ENCODE data around the gene DISP3. TPM values are rescaled to one million over a fixed set of nuclear protein-coding genes. Genes with fewer than 3 reads are reported as not detected.

DISP3 gene
- total and polyA plus RNA-seq, 2 experiments from 2014 or later: not detected

GRCh38 chr1:11567244-11568065 is 88.5 kb downstream of the DISP3 start:
- Histone ChIP-seq H3K36me3 (ENCODE audit: low read depth) (no peaks in the 10 kb centered on the region), H3K9me3 (ENCODE audit: low read depth) (no peaks in the 10 kb centered on the region), H3K27ac (no peak overlapping the region), H3K4me2 (ENCODE audit: unreplicated experiment) (no peak overlapping the region), H3F3A (ENCODE audit: insufficient read depth) (no peaks in the 10 kb centered on the region), H2AFZ (no peak overlapping the region), H3K9ac (no peak overlapping the region), H3K4me3 (no peak overlapping the region), H3K79me2 (ENCODE audit: insufficient read depth) (no peaks in the 10 kb centered on the region), H3K4me1 (ENCODE audit: insufficient read depth) (no peaks in the 10 kb centered on the region), H3K9me2 (ENCODE audit: insufficient read depth) (no peaks in the 10 kb centered on the region), H3K27me3 (replicated peaks; ENCODE audit: insufficient read depth) (peaks cover 14% of the 10 kb centered on the region), H4K20me1 (ENCODE audit: insufficient read depth) (no peaks in the 10 kb centered on the region)
- 66% methylated on average over 11 of the region's 11 CpGs for WGBS, 2 experiments (ENCODE audit: low coverage in 1 of 2, low lambda C conversion rate in 2 of 2, missing lambda C conversion rate in 2 of 2)
- DNase-seq: no peak
- in situ Hi-C loops (cut with MboI): no loop called here
- TF ChIP-seq EZH2phosphoT487 (IDR thresholded peaks at IDR 0.05; ENCODE audit: insufficient read depth, low read depth) (no peak), EZH2 (IDR thresholded peaks at IDR 0.05; ENCODE audit: insufficient read depth, poor library complexity, severe bottlenecking) (no peak)

DNA sequence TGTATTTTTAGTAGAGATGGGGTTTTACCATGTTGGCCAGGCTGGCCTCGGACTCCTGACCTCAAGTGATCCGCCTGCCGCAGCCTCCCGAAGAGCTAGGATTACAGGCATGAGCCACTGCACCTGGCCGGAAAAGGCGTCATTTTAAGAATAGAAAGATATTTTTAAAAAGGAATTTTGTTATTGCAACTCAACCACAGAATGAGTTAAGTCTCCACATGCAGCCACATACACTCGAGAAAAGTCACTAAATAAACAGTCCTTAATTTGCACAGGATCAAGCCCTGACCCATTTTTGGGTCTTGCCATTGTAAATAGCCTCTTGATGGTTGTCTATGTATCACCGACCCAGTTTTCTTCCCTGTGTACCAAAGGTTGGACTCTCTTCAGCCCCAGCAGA is 89.7 kb downstream of the DISP3 start:
- DNase-seq: no peak
- H3K4me2 ChIP-seq (ENCODE audit: unreplicated experiment): no peak overlapping the region
- 52 to 60% methylated on average over 8 of the region's 8 CpGs for WGBS, 2 experiments (ENCODE audit: low coverage in 1 of 2, low lambda C conversion rate in 2 of 2, missing lambda C conversion rate in 2 of 2)

GRCh38 chr1:11569551-11569950 is 90.6 kb downstream of the DISP3 start:
- Histone ChIP-seq H4K20me1 (ENCODE audit: insufficient read depth) (no peaks in the 10 kb centered on the region), H3K27me3 (replicated peaks; ENCODE audit: insufficient read depth) (peaks cover 14% of the 10 kb centered on the region), H3K79me2 (ENCODE audit: insufficient read depth) (no peaks in the 10 kb centered on the region), H3K4me2 (ENCODE audit: unreplicated experiment) (no peak overlapping the region), H3K4me3 (no peak overlapping the region), H2AFZ (no peak overlapping the region), H3K36me3 (ENCODE audit: low read depth) (no peaks in the 10 kb centered on the region), H3K9me3 (ENCODE audit: low read depth) (no peaks in the 10 kb centered on the region), H3K27ac (no peak overlapping the region), H3K4me1 (ENCODE audit: insufficient read depth) (no peaks in the 10 kb centered on the region), H3F3A (ENCODE audit: insufficient read depth) (no peaks in the 10 kb centered on the region), H3K9me2 (ENCODE audit: insufficient read depth) (no peaks in the 10 kb centered on the region), H3K9ac (no peak overlapping the region)
- TF ChIP-seq EZH2 (IDR thresholded peaks at IDR 0.05; ENCODE audit: insufficient read depth, poor library complexity, severe bottlenecking) (no peak), EZH2phosphoT487 (IDR thresholded peaks at IDR 0.05; ENCODE audit: insufficient read depth, low read depth) (no peak)
- in situ Hi-C loops (cut with MboI): no loop called here
- WGBS, 2 experiments (ENCODE audit: low coverage in 1 of 2, low lambda C conversion rate in 2 of 2, missing lambda C conversion rate in 2 of 2): 51 to 57% methylated on average over 14 of the region's 14 CpGs
- no peak for DNase-seq

More for the DNA sequence above, 89.7 kb downstream of the DISP3 start:
- Histone ChIP-seq H3K9ac (no peak overlapping the region), H3K79me2 (ENCODE audit: insufficient read depth) (no peaks in the 10 kb centered on the region), H3F3A (ENCODE audit: insufficient read depth) (no peaks in the 10 kb centered on the region), H4K20me1 (ENCODE audit: insufficient read depth) (no peaks in the 10 kb centered on the region), H2AFZ (no peak overlapping the region), H3K27me3 (replicated peaks; ENCODE audit: insufficient read depth) (peaks cover 14% of the 10 kb centered on the region), H3K4me3 (no peak overlapping the region), H3K9me2 (ENCODE audit: insufficient read depth) (no peaks in the 10 kb centered on the region), H3K9me3 (ENCODE audit: low read depth) (no peaks in the 10 kb centered on the region), H3K4me1 (ENCODE audit: insufficient read depth) (no peaks in the 10 kb centered on the region), H3K36me3 (ENCODE audit: low read depth) (no peaks in the 10 kb centered on the region), H3K27ac (no peak overlapping the region)
- TF ChIP-seq EZH2phosphoT487 (IDR thresholded peaks at IDR 0.05; ENCODE audit: insufficient read depth, low read depth): no peak
- TF ChIP-seq EZH2 (IDR thresholded peaks at IDR 0.05; ENCODE audit: insufficient read depth, poor library complexity, severe bottlenecking): no peak
- in situ Hi-C loops (cut with MboI): no loop called here

GRCh38 chr1:11569954-11570353 is 91.0 kb downstream of the DISP3 start:
- H3K9me2 ChIP-seq (ENCODE audit: insufficient read depth): no peaks in the 10 kb centered on the region
- no peaks in the 10 kb centered on the region for H4K20me1 ChIP-seq (ENCODE audit: insufficient read depth)
- H3F3A ChIP-seq (ENCODE audit: insufficient read depth): no peaks in the 10 kb centered on the region
- no peaks in the 10 kb centered on the region for H3K36me3 ChIP-seq (ENCODE audit: low read depth)
- no peak overlapping the region for H3K4me2 ChIP-seq (ENCODE audit: unreplicated experiment)
- H3K4me1 ChIP-seq (ENCODE audit: insufficient read depth): no peaks in the 10 kb centered on the region
- H3K27me3 ChIP-seq (replicated peaks; ENCODE audit: insufficient read depth): peaks cover 14% of the 10 kb centered on the region
- H3K9me3 ChIP-seq (ENCODE audit: low read depth): no peaks in the 10 kb centered on the region
- no peak overlapping the region for H3K9ac ChIP-seq
- no peaks in the 10 kb centered on the region for H3K79me2 ChIP-seq (ENCODE audit: insufficient read depth)
- TF ChIP-seq EZH2 (IDR thresholded peaks at IDR 0.05; ENCODE audit: insufficient read depth, poor library complexity, severe bottlenecking): no peak
- TF ChIP-seq EZH2phosphoT487 (IDR thresholded peaks at IDR 0.05; ENCODE audit: insufficient read depth, low read depth): no peak
- H3K4me3 ChIP-seq: no peak overlapping the region
- DNase-seq: no peak
- WGBS, 2 experiments (ENCODE audit: low coverage in 1 of 2, low lambda C conversion rate in 2 of 2, missing lambda C conversion rate in 2 of 2): 7 to 13% methylated on average over 3 of the region's 3 CpGs
- H2AFZ ChIP-seq: no peak overlapping the region
- H3K27ac ChIP-seq: no peak overlapping the region
- in situ Hi-C loops (cut with MboI): no loop called here

Data from GM23248 (cell line).